ENCODE results near the gene ANXA1.
"Not testable (repeated sequence)": the region's sequence is repeated elsewhere in the genome, so short reads cannot be mapped to it uniquely, and the experiment has no call there.

GRCh38 chr9:73107489-73108069, 44.1 kb upstream of the ANXA1 start:
- not testable (repeated sequence) for TF ChIP-seq EZH2 (IDR thresholded peaks at IDR 0.05; ENCODE audit: borderline replicate concordance, low read depth, low read length, severe bottlenecking); MAX (IDR thresholded peaks at IDR 0.05; ENCODE audit: insufficient read depth, insufficient read length); MYC (IDR thresholded peaks at IDR 0.05; ENCODE audit: low read depth, low read length); POLR2A (IDR thresholded peaks at IDR 0.05; ENCODE audit: low read depth, low read length)
- peak; percentile 59 to 75 for TF ChIP-seq CTCF (IDR thresholded peaks at IDR 0.05; ENCODE audit: extremely low read depth in 1 of 2, insufficient read depth in 1 of 2, low read depth in 1 of 2, low read length in 2 of 2)
